Endometrial microvascular endothelial cells (primary cell): ENCODE data around the gene SPDL1. TPM values are rescaled to one million over a fixed set of nuclear protein-coding genes. Genes with fewer than 3 reads are reported as not detected.
"Not testable (repeated sequence)": the region's sequence is repeated elsewhere in the genome, so short reads cannot be mapped to it uniquely, and the experiment has no call there.

Source experiments
- in situ Hi-C: cut with HindIII; loops from 2 replicates; pipeline ENCODE4 v1.10.0; 2017; ENCODE audit warnings: low sequenced_read_pairs, low pct_unique_long_range_greater_than_20kb; ENCODE audit errors: inconsistent ontology term
- total RNA-seq: library from RNA; depleted of rRNA; stranded (reverse); fragments of >200 nt; gene quantifications from one replicate; pipeline ENCODE4 v1.2.3, GENCODE V29; 2015; ENCODE audit errors: inconsistent ontology term

The SPDL1 gene
- total RNA-seq, 1 donor from 2014 or later: 46.3 TPM

DNA sequence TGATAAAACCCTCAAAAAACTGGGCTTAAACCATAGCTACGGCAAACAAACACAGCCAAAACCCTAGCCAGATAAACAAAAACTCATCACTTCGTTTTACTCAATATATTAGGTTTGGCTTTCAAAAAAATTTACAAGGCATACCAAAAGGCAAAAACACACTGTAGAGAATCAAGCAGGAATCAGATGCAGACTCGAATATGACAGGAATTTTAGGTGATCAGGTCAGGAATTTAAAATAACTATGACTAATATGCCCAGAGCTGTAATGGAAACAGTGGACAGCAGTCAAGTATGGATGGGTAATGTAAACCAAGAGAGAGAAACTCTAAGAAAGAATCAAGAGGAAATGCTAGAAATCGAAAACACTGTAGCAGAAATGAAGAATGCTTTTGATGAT is 27.0 kb downstream of the SPDL1 start:
- in situ Hi-C loops: no loop called here

DNA sequence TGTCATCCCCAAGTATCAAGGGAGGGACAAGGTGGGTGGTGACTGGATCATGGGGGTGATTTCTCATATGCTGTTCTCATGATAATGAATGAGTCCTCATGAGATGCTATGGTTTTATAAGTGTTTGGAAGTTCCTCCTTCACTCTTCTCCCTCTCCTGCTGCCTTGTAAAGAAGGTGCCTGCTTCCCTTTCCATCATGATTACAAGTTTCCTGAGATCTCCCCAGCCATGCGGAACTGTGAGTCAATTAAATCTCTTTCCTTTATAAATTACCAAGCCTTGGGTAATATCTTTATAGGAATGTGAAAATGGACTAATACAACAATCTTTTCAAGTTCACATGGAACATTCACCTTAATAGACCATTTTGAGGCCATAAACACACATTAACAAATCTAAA is 32.0 kb downstream of the SPDL1 start:
- in situ Hi-C loops: no loop called here

DNA sequence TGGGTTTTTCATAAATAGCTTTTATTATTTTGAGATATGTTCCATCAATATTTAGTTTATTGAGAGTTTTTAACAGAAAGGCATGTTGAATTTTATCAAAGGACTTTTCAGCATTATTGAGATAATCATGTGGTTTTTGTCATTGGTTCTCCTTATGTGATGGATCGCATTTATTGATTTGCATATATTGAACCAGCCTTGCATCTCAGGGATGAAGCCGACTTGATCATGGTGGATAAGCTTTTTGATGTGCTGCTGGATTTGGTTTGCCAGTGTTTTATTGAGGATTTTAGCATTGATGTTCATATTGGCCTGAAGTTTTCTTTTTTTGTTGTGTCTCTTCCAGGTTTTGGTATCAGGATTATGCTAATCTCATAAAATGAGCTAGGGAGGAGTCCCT is 40.7 kb downstream of the SPDL1 start:
- in situ Hi-C loops: not testable (repeated sequence)

DNA sequence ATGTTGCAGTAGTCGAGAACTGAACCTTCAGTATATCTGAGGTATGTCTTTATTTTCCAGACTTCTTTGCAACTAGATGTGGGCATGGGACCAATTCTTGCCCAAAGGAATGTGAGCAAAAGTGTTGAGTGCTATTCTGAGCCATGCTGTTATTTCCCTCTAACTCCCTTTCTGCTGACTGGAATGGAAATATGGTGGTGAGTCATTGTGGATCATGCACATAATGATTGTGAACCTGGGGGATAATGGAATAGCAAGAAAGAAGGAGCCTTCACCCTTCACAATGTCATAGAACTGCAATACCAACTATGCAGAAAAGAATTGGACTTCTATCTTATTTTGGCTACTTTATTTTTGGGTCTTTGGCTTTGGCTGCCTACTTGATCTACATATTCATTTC is 43.2 kb downstream of the SPDL1 start:
- in situ Hi-C loops: no loop called here

DNA sequence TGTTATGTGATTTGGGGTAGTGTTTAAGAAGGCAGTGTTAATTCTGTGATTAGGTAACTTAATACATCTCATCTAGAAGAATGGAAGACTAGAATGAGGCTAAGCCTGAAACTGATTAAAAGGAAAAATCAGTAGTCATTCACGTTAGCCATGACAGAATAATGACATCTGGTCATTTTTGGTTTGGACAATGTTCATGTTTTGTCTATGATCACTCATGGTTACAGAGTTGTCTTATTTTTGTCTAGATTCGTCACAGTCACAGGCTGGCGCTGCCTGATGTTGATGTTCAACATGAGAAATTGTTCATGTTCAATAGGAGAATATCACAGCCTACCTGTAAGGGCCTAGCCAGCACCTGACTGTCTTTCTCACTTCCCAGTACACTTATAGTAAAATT is 44.0 kb downstream of the SPDL1 start:
- in situ Hi-C loops: no loop called here

DNA sequence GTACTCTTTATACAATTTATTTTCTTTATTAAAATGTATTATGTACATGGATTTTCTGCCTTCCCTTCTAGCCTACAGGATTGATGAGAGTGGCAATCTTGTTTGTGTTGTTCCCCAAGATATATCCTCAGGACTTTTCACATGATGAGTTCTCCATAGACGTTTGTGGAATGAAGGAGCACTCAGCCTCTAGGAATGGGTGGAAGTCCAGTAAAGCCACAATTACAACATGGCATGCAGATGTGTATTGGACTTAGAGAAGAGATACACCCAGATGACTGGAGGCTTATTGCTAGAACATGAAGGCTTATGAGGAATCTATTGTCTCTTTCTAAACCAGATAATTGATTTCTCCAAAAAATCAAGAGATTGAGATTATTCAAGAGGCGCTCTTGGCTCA is 45.3 kb downstream of the SPDL1 start:
- in situ Hi-C loops: no loop called here

GRCh38 chr5:169629847-169630548 is 46.4 kb downstream of the SPDL1 start:
- in situ Hi-C loops: no loop called here

DNA sequence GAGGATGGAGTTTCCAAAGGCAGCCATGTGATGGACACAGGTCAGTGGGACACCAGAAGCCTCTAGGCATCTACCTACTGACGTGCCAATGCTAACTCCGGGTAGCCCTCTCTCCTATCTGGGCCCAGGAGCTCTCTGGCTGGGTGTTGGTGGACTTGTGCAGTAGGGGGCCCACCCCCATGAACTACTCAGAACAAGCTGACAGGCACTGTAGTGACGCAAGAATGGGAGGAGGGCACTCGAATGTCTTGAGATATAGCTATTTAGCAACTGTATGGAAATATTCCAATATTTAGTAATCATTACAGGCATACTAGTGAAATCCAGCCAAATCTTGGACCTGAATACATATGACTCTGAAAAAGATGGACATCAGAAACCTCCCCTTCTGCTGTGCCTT is 47.8 kb downstream of the SPDL1 start:
- in situ Hi-C loops: no loop called here

- in situ Hi-C loops: no loop called here
Measured at GRCh38 chr5:169632946-169633345, 49.4 kb downstream of the SPDL1 start.

GRCh38 chr5:169634606-169635005 is 51.0 kb downstream of the SPDL1 start:
- in situ Hi-C loops: no loop called here

DNA sequence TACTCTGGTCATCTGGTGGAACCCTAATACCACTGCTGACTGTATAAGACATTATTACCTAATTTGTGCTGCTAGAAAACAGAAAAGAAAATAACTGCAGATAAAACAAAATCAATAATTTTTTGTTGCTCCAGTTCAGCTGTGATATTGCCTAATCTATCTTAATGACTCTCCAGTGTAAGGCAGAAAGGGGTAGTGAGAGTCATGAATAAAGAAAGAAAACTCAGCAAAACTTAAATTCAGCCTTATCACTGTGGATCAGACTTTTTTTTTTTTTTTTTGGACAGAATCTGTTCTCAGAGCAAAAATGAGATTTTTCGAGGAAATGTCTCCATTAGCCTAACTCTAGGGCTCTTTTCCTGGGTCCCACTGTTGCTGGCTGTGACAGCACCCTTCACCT is 52.4 kb downstream of the SPDL1 start:
- in situ Hi-C loops: no loop called here

DNA sequence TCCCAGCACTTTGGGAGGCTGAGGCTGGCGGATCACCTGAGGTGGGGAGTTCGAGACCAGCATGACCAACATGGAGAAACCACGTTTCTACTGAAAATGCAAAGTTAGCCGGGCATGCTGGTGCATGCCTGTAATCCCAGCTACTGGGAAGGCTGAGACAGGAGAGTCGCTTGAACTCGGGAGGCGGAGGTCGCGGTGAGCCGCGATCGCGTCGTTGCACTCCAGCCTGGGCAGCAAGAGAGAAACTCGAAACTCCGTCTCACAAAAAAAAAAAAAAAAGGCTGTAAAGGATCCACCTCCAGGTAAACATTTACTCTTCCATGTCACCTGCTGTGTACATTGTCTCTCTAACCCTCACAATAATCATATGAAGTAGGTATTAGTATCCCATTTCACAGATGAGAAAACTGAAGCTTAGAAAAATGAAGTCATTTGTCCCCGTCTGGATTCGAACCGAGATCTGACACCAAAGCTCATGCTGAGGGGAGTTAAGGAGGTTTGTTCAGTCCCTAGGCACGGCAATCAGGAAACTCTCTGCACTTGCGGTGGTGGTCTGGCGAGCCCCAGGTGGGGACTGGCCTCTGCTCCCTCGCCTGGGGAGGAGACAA is 53.0 kb downstream of the SPDL1 start:
- in situ Hi-C loops: no loop called here

GRCh38 chr5:169637085-169637548 is 53.5 kb downstream of the SPDL1 start, which contains the start of gene DOCK2:
Gene DOCK2 (plus strand): TSS chr5:169637275. CDS start chr5:169637327, 52 bp downstream.
- in situ Hi-C loops: no loop called here

- in situ Hi-C loops: no loop called here
Measured at GRCh38 chr5:169637549-169638121, 54.1 kb downstream of the SPDL1 start.

DNA sequence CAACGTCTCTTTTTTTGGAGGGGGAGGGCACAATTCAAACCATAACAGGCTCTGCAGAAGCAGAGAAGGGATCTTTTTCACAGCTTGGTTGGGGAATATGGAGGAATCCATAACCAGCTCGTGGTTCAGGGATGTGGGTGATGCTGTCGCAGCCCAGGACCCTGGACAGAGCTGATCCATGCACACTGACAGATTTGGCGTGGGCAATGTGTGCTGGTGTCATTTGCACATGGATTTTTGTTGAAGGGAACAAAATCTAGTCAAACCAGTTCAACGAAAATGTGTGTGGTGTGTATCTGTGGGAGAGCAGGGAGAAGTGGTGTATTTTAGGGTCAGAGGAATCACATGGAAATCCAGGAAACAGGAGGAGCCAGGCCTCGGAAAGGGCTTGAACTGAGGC is 57.7 kb downstream of the SPDL1 start:
- in situ Hi-C loops: no loop called here

GRCh38 chr5:169646856-169647255 is 63.3 kb downstream of the SPDL1 start:
- in situ Hi-C loops: no loop called here

- in situ Hi-C loops: no loop called here
Measured at GRCh38 chr5:169647566-169647965, 64.0 kb downstream of the SPDL1 start.

- in situ Hi-C loops: no loop called here
Measured at GRCh38 chr5:169648725-169649310, 65.2 kb downstream of the SPDL1 start.

GRCh38 chr5:169649486-169649885 is 65.9 kb downstream of the SPDL1 start:
- in situ Hi-C loops: no loop called here
